Thoracic aorta (tissue), 2 donors: ENCODE measurements around the gene LRP5. TPM values are rescaled to one million over a fixed set of nuclear protein-coding genes. Genes with fewer than 3 reads are reported as not detected.

ENCODE experiments used
- ATAC-seq: fragments of 150-250 bp; one replicate; pipeline ENCODE4 v1.8.0; 2017; ENCODE audit warnings: low read depth; ENCODE audit not compliant: insufficient number of reproducible peaks, low FRiP score
- DNase-seq: peaks from one replicate; pipeline ENCODE4 v3.0.0-alpha.2; 2020; ENCODE audit warnings: low spot score
- H3K27ac ChIP-seq, 2 donors: fragments of 200-600 bp; sonication (generic); 1 replicate in 1 of 2; 2 replicates in 1 of 2; pipeline ENCODE4 v1.5.1; 2016; ENCODE audit warnings: mild to moderate bottlenecking in 2 of 2, moderate library complexity in 2 of 2
- H3K27me3 ChIP-seq: fragments of 200-600 bp; sonication (generic); replicated peaks from 2 replicates; pipeline ENCODE4 v1.6.0; 2016; ENCODE audit warnings: mild to moderate bottlenecking; ENCODE audit not compliant: insufficient read depth
- H3K36me3 ChIP-seq: fragments of 200-600 bp; sonication (generic); one replicate; pipeline ENCODE4 v1.5.1; 2016
- H3K4me1 ChIP-seq, 2 donors: fragments of 200-600 bp; sonication (generic); 1 replicate in 1 of 2; 2 replicates in 1 of 2; pipeline versions ENCODE4 v1.5.1 to v1.6.0; 2016; ENCODE audit warnings: low read depth in 2 of 2, mild to moderate bottlenecking in 1 of 2; ENCODE audit not compliant: control insufficient read depth in 1 of 2
- H3K4me3 ChIP-seq: fragments of 200-600 bp; sonication (generic); 2 replicates; pipeline ENCODE4 v1.5.1; 2016; ENCODE audit warnings: mild to moderate bottlenecking
- H3K9me3 ChIP-seq: fragments of 200-600 bp; sonication (generic); 2 replicates; pipeline ENCODE4 v1.5.1; 2016
- total RNA-seq, 2 donors: library from RNA; depleted of rRNA; stranded (reverse); fragments of >200 nt; gene quantifications; one replicate each; pipeline versions ENCODE4 v1.1.0 to v1.2.3, GENCODE V29; 2016
- TF ChIP-seq, protein P1 (sequence below): fragments of 200-600 bp; sonication (generic); IDR thresholded peaks from one replicate; pipeline ENCODE4 v1.5.1; 2019; ENCODE audit warnings: antibody characterized with exemption

LRP5 gene
- total RNA-seq, 2 donors from 2014 or later: 67.2 to 99.1 TPM

DNA sequence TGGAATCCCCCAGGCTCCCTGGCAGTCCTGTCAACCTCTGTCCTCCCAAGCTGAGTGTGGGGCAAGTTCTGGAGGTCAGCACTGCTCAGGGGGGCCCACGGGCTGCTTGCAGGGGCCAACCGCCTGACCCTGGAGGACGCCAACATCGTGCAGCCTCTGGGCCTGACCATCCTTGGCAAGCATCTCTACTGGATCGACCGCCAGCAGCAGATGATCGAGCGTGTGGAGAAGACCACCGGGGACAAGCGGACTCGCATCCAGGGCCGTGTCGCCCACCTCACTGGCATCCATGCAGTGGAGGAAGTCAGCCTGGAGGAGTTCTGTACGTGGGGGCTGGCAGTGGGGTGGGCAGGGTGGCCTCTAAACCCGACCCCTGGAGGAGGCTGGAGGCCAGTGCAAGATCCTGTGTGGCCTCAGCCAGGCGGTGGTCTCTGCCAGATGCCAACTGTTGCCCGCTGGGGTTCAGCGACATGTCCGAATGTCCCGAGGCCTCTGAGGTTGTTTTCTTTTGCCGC, 113.5 kb downstream of the LRP5 start:
- peaks cover 12% of the 10 kb centered on the region for H3K9me3 ChIP-seq
- no peak overlapping the region for H3K27ac ChIP-seq
- no peaks in the 10 kb centered on the region for H3K27me3 ChIP-seq
- DNase-seq (no peak), ATAC-seq (no peak)
- peaks cover 62% of the 10 kb centered on the region for H3K36me3 ChIP-seq
- TF ChIP-seq, protein P1, sequence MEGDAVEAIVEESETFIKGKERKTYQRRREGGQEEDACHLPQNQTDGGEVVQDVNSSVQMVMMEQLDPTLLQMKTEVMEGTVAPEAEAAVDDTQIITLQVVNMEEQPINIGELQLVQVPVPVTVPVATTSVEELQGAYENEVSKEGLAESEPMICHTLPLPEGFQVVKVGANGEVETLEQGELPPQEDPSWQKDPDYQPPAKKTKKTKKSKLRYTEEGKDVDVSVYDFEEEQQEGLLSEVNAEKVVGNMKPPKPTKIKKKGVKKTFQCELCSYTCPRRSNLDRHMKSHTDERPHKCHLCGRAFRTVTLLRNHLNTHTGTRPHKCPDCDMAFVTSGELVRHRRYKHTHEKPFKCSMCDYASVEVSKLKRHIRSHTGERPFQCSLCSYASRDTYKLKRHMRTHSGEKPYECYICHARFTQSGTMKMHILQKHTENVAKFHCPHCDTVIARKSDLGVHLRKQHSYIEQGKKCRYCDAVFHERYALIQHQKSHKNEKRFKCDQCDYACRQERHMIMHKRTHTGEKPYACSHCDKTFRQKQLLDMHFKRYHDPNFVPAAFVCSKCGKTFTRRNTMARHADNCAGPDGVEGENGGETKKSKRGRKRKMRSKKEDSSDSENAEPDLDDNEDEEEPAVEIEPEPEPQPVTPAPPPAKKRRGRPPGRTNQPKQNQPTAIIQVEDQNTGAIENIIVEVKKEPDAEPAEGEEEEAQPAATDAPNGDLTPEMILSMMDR: no peak
- H3K4me3 ChIP-seq: no peak overlapping the region
- no peaks in the 10 kb centered on the region for H3K4me1 ChIP-seq

DNA sequence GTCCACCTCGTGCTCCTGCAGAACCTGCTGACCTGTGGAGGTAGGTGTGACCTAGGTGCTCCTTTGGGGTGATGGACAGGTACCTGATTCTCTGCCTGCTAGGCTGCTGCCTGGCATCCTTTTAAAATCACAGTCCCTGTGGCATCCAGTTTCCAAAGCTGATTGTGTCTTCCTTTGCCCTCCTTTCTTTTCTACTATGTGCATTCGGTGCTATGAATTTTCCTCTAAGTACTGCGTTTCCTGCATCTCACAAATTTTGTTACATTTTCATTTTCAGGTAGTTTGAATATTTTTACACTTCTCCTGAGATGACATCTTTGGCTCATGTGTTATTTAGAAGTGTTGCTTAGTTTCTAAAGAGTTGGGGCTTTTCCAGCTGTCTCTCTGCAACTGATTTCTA, 117.3 kb downstream of the LRP5 start:
- peaks cover 59% of the 10 kb centered on the region for H3K36me3 ChIP-seq
- no peak overlapping the region for H3K4me3 ChIP-seq
- H3K4me1 ChIP-seq: no peaks in the 10 kb centered on the region
- ATAC-seq (no peak), DNase-seq (no peak)
- H3K27ac ChIP-seq: no peak overlapping the region
- TF ChIP-seq, protein P1: no peak
- H3K9me3 ChIP-seq: peaks cover 12% of the 10 kb centered on the region
- no peaks in the 10 kb centered on the region for H3K27me3 ChIP-seq

DNA sequence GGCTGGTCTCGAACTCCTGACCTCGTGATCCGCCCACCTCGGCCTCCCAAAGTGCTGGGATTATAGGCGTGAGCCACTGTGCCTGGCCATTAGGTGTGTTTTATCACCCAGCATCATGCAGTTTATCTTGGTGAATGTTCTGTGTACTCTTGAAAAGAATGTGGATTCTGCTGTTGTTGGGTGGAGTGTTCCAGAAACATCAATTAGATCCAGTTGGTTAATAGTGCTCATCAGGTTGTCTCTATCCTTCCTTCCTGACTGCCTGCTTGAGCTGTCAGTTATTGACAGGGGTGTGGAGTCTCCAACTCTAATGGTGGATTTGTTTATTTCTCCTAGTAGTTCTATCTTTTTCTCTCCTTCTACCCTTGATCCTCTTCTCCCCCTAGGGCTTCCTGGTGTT, 118.0 kb downstream of the LRP5 start:
- H3K36me3 ChIP-seq: peaks cover 59% of the 10 kb centered on the region
- DNase-seq (no peak), ATAC-seq (no peak)
- H3K9me3 ChIP-seq: peaks cover 12% of the 10 kb centered on the region
- no peak overlapping the region for H3K4me3 ChIP-seq
- H3K4me1 ChIP-seq: no peaks in the 10 kb centered on the region
- no peak overlapping the region for H3K27ac ChIP-seq
- H3K27me3 ChIP-seq: no peaks in the 10 kb centered on the region
- TF ChIP-seq, protein P1: no peak

DNA sequence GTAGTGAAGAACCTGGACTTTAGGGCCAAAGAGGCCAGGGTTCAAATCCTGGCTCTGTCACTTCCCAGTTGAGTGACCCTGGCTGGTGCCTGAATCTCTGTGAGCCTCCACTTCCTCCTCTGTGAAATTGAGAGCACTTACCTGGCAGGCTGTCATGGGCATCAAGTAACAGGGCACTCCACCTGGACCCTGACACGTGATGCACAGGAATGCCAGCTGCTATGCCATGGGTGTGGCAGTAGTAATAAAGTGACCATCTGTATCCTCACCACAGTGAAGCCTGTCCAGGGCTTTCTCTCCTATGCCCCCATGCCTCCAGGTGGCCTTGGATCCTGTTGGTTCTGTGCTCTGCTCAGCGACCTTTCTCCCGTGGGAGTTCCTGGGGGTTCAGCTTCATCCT, 118.4 kb downstream of the LRP5 start:
- H3K36me3 ChIP-seq: peaks cover 58% of the 10 kb centered on the region
- H3K4me1 ChIP-seq: no peaks in the 10 kb centered on the region
- H3K27ac ChIP-seq: no peak overlapping the region
- no peaks in the 10 kb centered on the region for H3K27me3 ChIP-seq
- TF ChIP-seq, protein P1: no peak
- H3K4me3 ChIP-seq: no peak overlapping the region
- DNase-seq (no peak), ATAC-seq (no peak)
- peaks cover 12% of the 10 kb centered on the region for H3K9me3 ChIP-seq

DNA sequence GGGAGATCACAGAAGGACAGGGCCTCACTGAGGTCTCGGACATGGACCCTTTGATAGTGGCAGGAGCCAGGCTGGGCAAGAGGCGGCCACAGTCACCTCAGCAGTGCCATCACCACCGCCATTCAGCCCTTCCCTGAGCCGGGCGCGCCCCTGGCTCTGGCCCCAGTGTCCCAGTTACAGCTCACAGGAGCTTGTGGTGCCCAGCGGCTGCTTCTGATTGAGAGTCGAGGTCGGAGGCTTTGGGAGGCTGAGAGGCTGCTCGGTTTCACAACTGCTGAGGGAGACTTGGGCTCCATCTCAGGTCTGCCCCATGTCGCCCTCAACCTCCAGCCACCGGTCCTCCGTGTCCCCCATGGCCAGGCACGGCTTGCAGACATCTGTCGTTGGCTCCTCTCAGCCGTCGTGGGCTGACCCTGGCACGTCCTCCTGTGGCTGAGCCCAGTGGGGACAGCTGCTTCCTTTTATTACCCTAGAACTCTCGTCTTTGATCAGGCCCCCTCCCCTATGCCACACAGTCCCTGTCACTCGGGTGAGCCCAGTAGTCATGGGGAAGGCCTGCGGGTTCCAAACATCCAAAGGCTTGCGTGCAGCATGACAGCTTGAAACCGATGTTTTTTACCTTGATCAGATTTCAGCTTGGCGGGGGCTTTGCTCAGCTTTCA, 119.7 kb downstream of the LRP5 start:
- no peak for ATAC-seq
- Histone ChIP-seq H3K27ac (no peak overlapping the region), H3K36me3 (peaks cover 55% of the 10 kb centered on the region)

More for the DNA sequence above, 119.7 kb downstream of the LRP5 start:
- TF ChIP-seq, protein P1: no peak
- Histone ChIP-seq H3K9me3 (peaks cover 12% of the 10 kb centered on the region), H3K4me3 (no peak overlapping the region), H3K4me1 (peaks cover 4% of the 10 kb centered on the region in 2 donors), H3K27me3 (no peaks in the 10 kb centered on the region)
- DNase-seq: no peak
